A549 (cell line): ENCODE measurements around the gene CTNNA3. TPM values are rescaled to one million over a fixed set of nuclear protein-coding genes. Genes with fewer than 3 reads are reported as not detected.

ENCODE experiments used
- ATAC-seq, 2 experiments: fragments of 200-7000 bp in 1 of 2; fragments of >200 bp in 1 of 2; cut with Nextera tagmentation in 1 of 2; cut with Tn5 transposase in 1 of 2; 3 replicates each; pipeline versions ENCODE4 v1.8.0 to v1.9.1; 2018 to 2020; ENCODE audit warnings: mild to moderate bottlenecking in 1 of 2, moderate library complexity in 1 of 2
- CTCF ChIA-PET: fragments of 300-600 bp; sonication (Branson Sonifier 250); formaldehyde crosslinking; extraction: SDS; loops from one replicate; lab custom pipeline; 2021; ENCODE audit warnings: antibody characterized with exemption, inconsistent platforms; lab: Yijun Ruan, JAX
- POLR2A ChIA-PET: fragments of 350-600 bp; formaldehyde crosslinking; extraction: SDS; loops from one replicate; lab custom pipeline; 2021; ENCODE audit warnings: antibody characterized with exemption, inconsistent platforms; lab: Yijun Ruan, JAX
- DNase-seq, 2 experiments: peaks; one replicate each; pipeline versions ENCODE4 v3.0.0 to v3.0.0-alpha.2; 2011 to 2016; ENCODE audit warnings: low read depth in 1 of 2, low spot score in 1 of 2
- FAIRE-seq: peaks from 2 replicates; lab custom pipeline; 2011; peaks lifted over from hg19 to GRCh38; lab: Jason Lieb, UNC
- H3K27ac ChIP-seq, 2 experiments: fragments of >200 bp; sonication (Bioruptor Twin); formaldehyde crosslinking; 3 replicates each; pipeline ENCODE4 v1.5.1; 2016 to 2017
- H3K4me1 ChIP-seq: fragments of >200 bp; sonication (Bioruptor Twin); formaldehyde crosslinking; 3 replicates; pipeline ENCODE4 v1.6.1; 2016
- H3K4me2 ChIP-seq: fragments of >200 bp; sonication (Bioruptor Twin); formaldehyde crosslinking; 3 replicates; pipeline ENCODE4 v1.6.1; 2016
- H3K4me3 ChIP-seq: fragments of >200 bp; sonication (Bioruptor Twin); formaldehyde crosslinking; 3 replicates; pipeline ENCODE4 v1.5.1; 2016
- H3K9me3 ChIP-seq: fragments of >200 bp; sonication (Bioruptor Twin); formaldehyde crosslinking; 3 replicates; pipeline ENCODE4 v1.6.1; 2016
- BHLHE40 ChIP-seq: IDR thresholded peaks from 2 replicates; pipeline ENCODE4 v1.6.1; 2012; ENCODE audit warnings: low read depth, low read length, inconsistent platforms
- CBX2 ChIP-seq: fragments of 200-600 bp; sonication (generic); IDR thresholded peaks from 2 replicates; pipeline ENCODE4 v1.6.1; 2016; ENCODE audit warnings: low read depth, mild to moderate bottlenecking, borderline replicate concordance
- CBX8 ChIP-seq: fragments of 200-600 bp; sonication (generic); IDR thresholded peaks from 2 replicates; pipeline ENCODE4 v1.6.1; 2016
- CEBPB ChIP-seq, 2 experiments: fragments of >200 bp in 1 of 2; sonication (Bioruptor Twin) in 1 of 2; formaldehyde crosslinking in 1 of 2; IDR thresholded peaks; 2 replicates each; pipeline ENCODE4 v1.6.1; 2012 to 2016
- CHD4 ChIP-seq: fragments of 200-600 bp; sonication (generic); IDR thresholded peaks from 2 replicates; pipeline ENCODE4 v1.6.1; 2016; ENCODE audit warnings: antibody characterized with exemption, mild to moderate bottlenecking, borderline replicate concordance
- EHF ChIP-seq: fragments of 250-450 bp; sonication (Bioruptor Pico); IDR thresholded peaks from 2 replicates; pipeline ENCODE4 v1.5.0; 2020; ENCODE audit warnings: mild to moderate bottlenecking
- JUNB ChIP-seq: fragments of >200 bp; sonication (Bioruptor Twin); formaldehyde crosslinking; IDR thresholded peaks from 2 replicates; pipeline ENCODE4 v1.6.1; 2016
- MAFK ChIP-seq: fragments of 450-650 bp; IDR thresholded peaks from 2 replicates; pipeline ENCODE4 v1.6.1; 2014; ENCODE audit not compliant: partially characterized antibody
- MAZ ChIP-seq: fragments of 150-350 bp; IDR thresholded peaks from 2 replicates; pipeline ENCODE4 v1.6.1; 2014; ENCODE audit warnings: antibody characterized with exemption, low read depth, low read length, borderline replicate concordance
- NPAS2 ChIP-seq: fragments of 250-450 bp; sonication (Bioruptor Pico); IDR thresholded peaks from 2 replicates; pipeline ENCODE4 v1.8.0; 2022; ENCODE audit warnings: mild to moderate bottlenecking, moderate library complexity, borderline replicate concordance
- PHF8 ChIP-seq: fragments of 200-600 bp; sonication (generic); IDR thresholded peaks from 2 replicates; pipeline ENCODE4 v1.6.1; 2016; ENCODE audit warnings: low read depth, mild to moderate bottlenecking, antibody characterized with exemption, moderate library complexity, borderline replicate concordance
- POLR2AphosphoS2 ChIP-seq: conservative IDR thresholded peaks from 2 replicates; pipeline ENCODE4 v1.6.1; 2012; ENCODE audit warnings: low read length, improper control_type of control experiment, inconsistent platforms
- REST ChIP-seq: fragments of 200-600 bp; sonication (generic); IDR thresholded peaks from 2 replicates; pipeline ENCODE4 v1.6.1; 2016; ENCODE audit warnings: antibody characterized with exemption, mild to moderate bottlenecking, moderate library complexity
- RFX5 ChIP-seq: fragments of 450-650 bp; IDR thresholded peaks from 2 replicates; pipeline ENCODE4 v1.7.1; 2014; ENCODE audit warnings: antibody characterized with exemption, mild to moderate bottlenecking, moderate library complexity
- RNF2 ChIP-seq: fragments of 200-600 bp; sonication (generic); IDR thresholded peaks from 2 replicates; pipeline ENCODE4 v1.6.1; 2016; ENCODE audit warnings: low read depth, mild to moderate bottlenecking, antibody characterized with exemption, moderate library complexity, borderline replicate concordance
- ZC3H11A ChIP-seq: fragments of 450-650 bp; IDR thresholded peaks from 2 replicates; pipeline ENCODE4 v1.6.1; 2014; ENCODE audit warnings: antibody characterized with exemption, mild to moderate bottlenecking
- ZSCAN20 ChIP-seq: fragments of 250-450 bp; sonication (Bioruptor Pico); IDR thresholded peaks from 2 replicates; pipeline ENCODE4 v1.8.0; 2022; ENCODE audit warnings: mild to moderate bottlenecking, moderate library complexity
- WGBS: methylation state at CpG from one replicate; pipeline ENCODE4 v1.1.6; 2017; ENCODE audit errors: missing lambda C conversion rate; 5-methylcytosine and 5-hydroxymethylcytosine counted together
- polyA plus RNA-seq, 4 experiments: library from polyadenylated mRNA; depleted of rRNA in 3 of 4; stranded (reverse); fragments of >200 nt; fragmentation: RNase III in 1 of 4; extraction: RNeasy Plus Mini Kit Qiagen cat#74134 plus additional on column Dnase treatment in 1 of 4; gene quantifications; 2 replicates in 3 of 4; 3 replicates in 1 of 4; pipeline ENCODE4 v1.2.3, GENCODE V29; 2011 to 2017
- TF ChIP-seq, protein P1 (sequence below): fragments of 450-650 bp; IDR thresholded peaks from 2 replicates; pipeline ENCODE4 v1.6.1; 2014; ENCODE audit warnings: antibody characterized with exemption
- TF ChIP-seq, protein P2 (sequence below): fragments of >200 bp; sonication (Bioruptor Twin); formaldehyde crosslinking; IDR thresholded peaks from 3 replicates; pipeline ENCODE4 v1.6.1; 2016

The CTNNA3 gene
- polyA plus RNA-seq, 2 of the 4 experiments (the other 2 are of a cell fraction): not detected

DNA sequence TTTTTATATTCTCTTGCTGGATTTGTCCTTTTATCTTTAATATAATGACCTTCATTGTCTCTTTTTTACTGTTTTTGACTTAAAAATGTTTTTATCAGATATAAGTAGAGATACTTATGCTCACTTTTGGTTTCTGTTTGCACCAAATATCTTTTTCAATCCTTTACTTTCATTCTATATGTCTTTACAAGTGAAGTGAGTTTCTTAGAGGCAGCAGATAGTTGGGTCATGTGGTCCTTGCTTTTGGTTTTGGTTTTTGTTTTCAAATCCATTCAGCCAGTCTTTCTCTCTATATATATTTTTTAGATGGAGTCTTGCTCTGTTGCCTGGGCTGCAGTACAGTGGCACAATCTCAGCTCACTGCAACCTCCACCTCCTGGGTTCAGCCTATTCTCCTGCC, 1702.5 kb downstream of the CTNNA3 start:
- no peak for FAIRE-seq
- H3K4me3 ChIP-seq: no peak overlapping the region
- ChIA-PET POLR2A (no interaction called here), CTCF (no interaction called here)
- no peak overlapping the region for H3K4me2 ChIP-seq
- no peaks in the 10 kb centered on the region for H3K4me1 ChIP-seq
- H3K9me3 ChIP-seq: peaks cover 5% of the 10 kb centered on the region; the same call in 1 of the 3 replicates
- TF ChIP-seq JUNB: no peak
- no peak for TF ChIP-seq CBX2
- TF ChIP-seq EHF: no peak
- ATAC-seq: no peak
- no peak for DNase-seq
- no peak overlapping the region for H3K27ac ChIP-seq

- ChIA-PET POLR2A (no interaction called here), CTCF (no interaction called here)
- ATAC-seq: no peak
- TF ChIP-seq NPAS2: no peak
- no peak for TF ChIP-seq MAFK
- H3K9me3 ChIP-seq: no peaks in the 10 kb centered on the region
- H3K27ac ChIP-seq: no peak overlapping the region
- WGBS: 22% methylated on average over 3 of the region's 3 CpGs
- no peak for DNase-seq
- no peak for FAIRE-seq
- H3K4me3 ChIP-seq: no peak overlapping the region
- H3K4me1 ChIP-seq: no peaks in the 10 kb centered on the region
- H3K4me2 ChIP-seq: no peak overlapping the region
These were observed 1727.1 kb downstream of the CTNNA3 start for GRCh38 chr10:65968871-65969270.

- TF ChIP-seq, protein P1, sequence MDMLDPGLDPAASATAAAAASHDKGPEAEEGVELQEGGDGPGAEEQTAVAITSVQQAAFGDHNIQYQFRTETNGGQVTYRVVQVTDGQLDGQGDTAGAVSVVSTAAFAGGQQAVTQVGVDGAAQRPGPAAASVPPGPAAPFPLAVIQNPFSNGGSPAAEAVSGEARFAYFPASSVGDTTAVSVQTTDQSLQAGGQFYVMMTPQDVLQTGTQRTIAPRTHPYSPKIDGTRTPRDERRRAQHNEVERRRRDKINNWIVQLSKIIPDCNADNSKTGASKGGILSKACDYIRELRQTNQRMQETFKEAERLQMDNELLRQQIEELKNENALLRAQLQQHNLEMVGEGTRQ: no peak
- TF ChIP-seq CEBPB (IDR thresholded peaks at IDR 0.05) (no peak), PHF8 (no peak), ZC3H11A (no peak), RFX5 (no peak), MAZ (no peak), BHLHE40 (no peak), RNF2 (no peak), POLR2AphosphoS2 (no peak), NPAS2 (no peak), EHF (no peak), REST (no peak), CBX8 (no peak), CHD4 (no peak), ZSCAN20 (CRISPR knock-in tag) (no peak)
- TF ChIP-seq, protein P2, sequence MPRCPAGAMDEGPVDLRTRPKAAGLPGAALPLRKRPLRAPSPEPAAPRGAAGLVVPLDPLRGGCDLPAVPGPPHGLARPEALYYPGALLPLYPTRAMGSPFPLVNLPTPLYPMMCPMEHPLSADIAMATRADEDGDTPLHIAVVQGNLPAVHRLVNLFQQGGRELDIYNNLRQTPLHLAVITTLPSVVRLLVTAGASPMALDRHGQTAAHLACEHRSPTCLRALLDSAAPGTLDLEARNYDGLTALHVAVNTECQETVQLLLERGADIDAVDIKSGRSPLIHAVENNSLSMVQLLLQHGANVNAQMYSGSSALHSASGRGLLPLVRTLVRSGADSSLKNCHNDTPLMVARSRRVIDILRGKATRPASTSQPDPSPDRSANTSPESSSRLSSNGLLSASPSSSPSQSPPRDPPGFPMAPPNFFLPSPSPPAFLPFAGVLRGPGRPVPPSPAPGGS: no peak
- TF ChIP-seq, all 56 proteins: peak for 0
- ChIA-PET POLR2A (no interaction called here), CTCF (no interaction called here)
- ATAC-seq: no peak
- H3K4me2 ChIP-seq: no peak overlapping the region
- H3K4me3 ChIP-seq: no peak overlapping the region
- 13% methylated on average over 1 of the region's 1 CpG for WGBS
- no peaks in the 10 kb centered on the region for H3K4me1 ChIP-seq
- no peak overlapping the region for H3K27ac ChIP-seq
- FAIRE-seq: no peak
- H3K9me3 ChIP-seq: no peaks in the 10 kb centered on the region
- no peak for DNase-seq
These were observed 1727.6 kb downstream of the CTNNA3 start for GRCh38 chr10:65968437-65968836.
